ENCODE data around the gene PCGF2. TPM values are rescaled to one million over a fixed set of nuclear protein-coding genes. Genes with fewer than 3 reads are reported as not detected.

Gene PCGF2
- total and polyA plus RNA-seq, 2 of the 8 experiments (the other 6 are each of a cell fraction or from before 2014, with no cell fraction given) = 42.1 to 93.3 TPM

GRCh38 chr17:38751808-38752307 lies 3.7 kb upstream of the PCGF2 start:
- Histone ChIP-seq H3K9me3 (ENCODE audit: insufficient read depth in 2 of 2, low read depth in 1 of 2, low read length in 1 of 2) (no peaks in the 10 kb centered on the region), H4K20me1 (replicated peaks in 1 of 2; ENCODE audit: control insufficient read depth in 1 of 2, insufficient read depth in 2 of 2, low read length in 2 of 2) (peaks cover 0 to 6% of the 10 kb centered on the region in 2 experiments), H2AFZ (ENCODE audit: low read length) (peak overlapping the region; percentile 68; the same call in 1 of the 2 replicates), H3K23me2 (ENCODE audit: low read depth, low read length) (peaks cover 38% of the 10 kb centered on the region), H3K4ac (replicated peaks; ENCODE audit: insufficient read length, low read depth, low read length) (peak overlapping the region; percentile 10), H2BK120ac (replicated peaks; ENCODE audit: low read depth, low read length) (peak overlapping the region; percentile 7), H3K27ac (ENCODE audit: low read depth, low read length) (peak overlapping the region; percentile 63; the same call in 1 of the 2 replicates), H2BK5ac (ENCODE audit: low read depth, low read length) (peak overlapping the region; percentile 82), H3K23ac (ENCODE audit: insufficient read length) (no peak overlapping the region), H2BK20ac (ENCODE audit: low read length) (no peak overlapping the region), H2AK5ac (ENCODE audit: low read depth, low read length) (peak overlapping the region; percentile 18; the same call in 1 of the 2 replicates), H4K8ac (ENCODE audit: extremely low read depth, insufficient read depth, low read length) (peak overlapping the region; percentile 53), H4K91ac (replicated peaks; ENCODE audit: insufficient read length, low read length) (peak overlapping the region; percentile 29), H2BK15ac (ENCODE audit: low read length) (peak overlapping the region; percentile 40; the same call in 1 of the 2 replicates), H3K27me3 (replicated peaks in 1 of 4; ENCODE audit: control insufficient read depth in 3 of 4, extremely low read depth in 1 of 4, insufficient read depth in 3 of 4, low read length in 3 of 4) (peaks cover 0 to 11% (median 5%) of the 10 kb centered on the region in 4 experiments; a peak in 5 of 7 replicates), H3K36me3 (ENCODE audit: control insufficient read depth in 2 of 4, insufficient read depth in 4 of 4, low read length in 3 of 4) (peaks cover 5 to 13% (median 10%) of the 10 kb centered on the region in 4 experiments; a peak in 7 of 8 replicates), H4K5ac (ENCODE audit: insufficient read length, low read depth, low read length) (peak overlapping the region; percentile 51), H3K4me1 (replicated peaks in 1 of 4; ENCODE audit: control insufficient read depth in 3 of 4, insufficient read depth in 4 of 4, low read length in 3 of 4) (peaks cover 0 to 6% (median 3%) of the 10 kb centered on the region in 4 experiments; a peak in 5 of 7 replicates), H2BK12ac (ENCODE audit: low read depth, low read length) (peak overlapping the region; percentile 70; the same call in 1 of the 2 replicates), H3K9ac (replicated peaks in 1 of 4; ENCODE audit: extremely low read depth in 1 of 4, low read depth in 3 of 4, low read length in 3 of 4) (peak overlapping the region; percentile 64 to 86 (median 76)), H3K79me2 (ENCODE audit: control insufficient read depth in 1 of 2, insufficient read depth in 2 of 2, low read length in 2 of 2) (peaks cover 3 to 21% of the 10 kb centered on the region in 2 experiments; a peak in 3 of 4 replicates), H3K14ac (ENCODE audit: insufficient read length) (no peak overlapping the region), H3K18ac (ENCODE audit: extremely low read depth, low read length) (peak overlapping the region; percentile 81), H3K56ac (replicated peaks; ENCODE audit: insufficient read length, low read depth, low read length) (peak overlapping the region; percentile 73), H3K4me3 (ENCODE audit: extremely low read depth in 1 of 4, insufficient read depth in 2 of 4, low read depth in 3 of 4, low read length in 4 of 4) (peak overlapping the region; percentile 86 to 99 (median 90)), H3K79me1 (ENCODE audit: low read depth, low read length) (peaks cover 2% of the 10 kb centered on the region; the same call in 1 of the 2 replicates), H3K4me2 (ENCODE audit: insufficient read depth in 1 of 2, low read depth in 2 of 2, low read length in 2 of 2) (peak overlapping the region; percentile 70 to 89)
- ChIA-PET CTCF (ENCODE audit: partially characterized antibody) (interaction anchor here (0.6 to 1.7 kb wide), 7 partner anchors 17 to 117 kb away, joined by 3 to 8 read pairs (median 3); no protein-coding TSS in a partner anchor), POLR2A (ENCODE audit: partially characterized antibody) (interaction anchor here (0.6 to 3.6 kb wide), 15 partner anchors 10 to 699 kb away, joined by 3 to 22 read pairs (median 4); partner anchors contain the start of genes LASP1, MED1, MLLT6 and RPL19)
- WGBS, 2 experiments (ENCODE audit: extremely low coverage in 1 of 2, insufficient coverage in 1 of 2, insufficient read length in 1 of 2, insufficient replicate concordance in 2 of 2, low coverage in 1 of 2, low lambda C conversion rate in 2 of 2, missing lambda C conversion rate in 1 of 2) = 2% methylated on average over 44 of the region's 44 CpGs; no CpG with 5 or more reads in 1 of the 2 experiments
- FAIRE-seq = no peak
- peak in 1 of 2 experiments; percentile 95 for DNase-seq (ENCODE audit: low read depth in 1 of 2, low spot score in 2 of 2)
- TF ChIP-seq BACH1 (IDR thresholded peaks at IDR 0.05; ENCODE audit: low read length) (peak; percentile 10; the same call in 1 of the 2 replicates), TBP (IDR thresholded peaks at IDR 0.05; ENCODE audit: low read depth, low read length) (peak; percentile 99), USF2 (IDR thresholded peaks at IDR 0.05; ENCODE audit: low read length) (no peak), SP4 (IDR thresholded peaks at IDR 0.05; ENCODE audit: low read length) (0 out of 2 replicates have a peak, but pooled peaks have one; percentile 18), HDAC6 (IDR thresholded peaks at IDR 0.05; ENCODE audit: low read depth, low read length) (peak; percentile 64), NRF1 (IDR thresholded peaks at IDR 0.05; ENCODE audit: low read depth, low read length) (peak; percentile 43; the same call in 1 of the 2 replicates), MAFK (IDR thresholded peaks at IDR 0.05; ENCODE audit: low read depth, low read length) (peak; percentile 68; the same call in 1 of the 2 replicates), CEBPB (IDR thresholded peaks at IDR 0.05; ENCODE audit: low read depth, low read length) (peak; percentile 97), POLR2A (IDR thresholded peaks at IDR 0.05; ENCODE audit: control extremely low read depth in 1 of 2, low read depth in 2 of 2, low read length in 2 of 2) (peak in 1 of 2 experiments; percentile 59; a peak in 1 of 3 replicates), YY1 (IDR thresholded peaks at IDR 0.05; ENCODE audit: low read depth, low read length) (peak; percentile 72)
